Islet of Langerhans (tissue), 1 donor: ENCODE data around the gene DUSP6.

Source experiments
- FAIRE-seq: peaks from one replicate; lab custom pipeline; 2011; peaks lifted over from hg19 to GRCh38; lab: Jason Lieb, UNC

Gene DUSP6, protein sequence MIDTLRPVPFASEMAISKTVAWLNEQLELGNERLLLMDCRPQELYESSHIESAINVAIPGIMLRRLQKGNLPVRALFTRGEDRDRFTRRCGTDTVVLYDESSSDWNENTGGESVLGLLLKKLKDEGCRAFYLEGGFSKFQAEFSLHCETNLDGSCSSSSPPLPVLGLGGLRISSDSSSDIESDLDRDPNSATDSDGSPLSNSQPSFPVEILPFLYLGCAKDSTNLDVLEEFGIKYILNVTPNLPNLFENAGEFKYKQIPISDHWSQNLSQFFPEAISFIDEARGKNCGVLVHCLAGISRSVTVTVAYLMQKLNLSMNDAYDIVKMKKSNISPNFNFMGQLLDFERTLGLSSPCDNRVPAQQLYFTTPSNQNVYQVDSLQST

DNA sequence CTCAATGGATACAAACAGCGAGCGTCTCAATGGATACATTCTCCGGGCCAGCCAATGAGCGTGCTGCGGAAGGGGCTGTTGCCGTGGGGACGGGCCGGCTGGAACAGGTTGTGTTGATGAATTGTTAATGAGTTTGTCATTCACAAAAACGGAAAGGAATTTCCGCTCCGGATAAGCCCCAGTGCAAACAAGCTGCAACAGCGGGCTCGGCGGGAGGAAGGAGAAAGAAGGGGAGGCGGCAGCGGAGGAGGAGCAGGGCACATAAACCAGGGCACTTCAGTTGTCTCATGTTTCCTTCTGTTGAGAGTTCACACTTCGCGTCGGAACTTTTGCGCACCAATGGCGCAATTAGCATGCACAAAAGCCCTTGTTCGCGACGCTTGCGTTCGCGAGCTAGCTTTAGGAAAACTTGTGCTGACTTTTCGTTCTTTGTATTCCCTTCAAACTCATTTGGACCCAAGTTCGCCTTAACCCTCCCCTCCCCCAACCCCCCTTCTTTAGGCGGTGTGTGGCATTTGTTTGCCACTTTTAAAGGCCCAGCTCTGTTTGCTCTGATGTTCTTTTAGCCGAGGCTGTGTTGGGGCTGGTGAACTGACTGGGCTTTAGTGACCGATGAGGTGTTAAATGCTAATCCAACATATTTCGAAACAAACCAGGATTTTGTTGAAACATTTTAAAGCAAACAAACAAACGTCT, at the start of gene DUSP6:
Gene DUSP6, minus strand, starts transcription at position 10 of the 696 bp plus-strand sequence. CDS start 462 bp downstream, outside the sequence.
- no peak for FAIRE-seq

DNA sequence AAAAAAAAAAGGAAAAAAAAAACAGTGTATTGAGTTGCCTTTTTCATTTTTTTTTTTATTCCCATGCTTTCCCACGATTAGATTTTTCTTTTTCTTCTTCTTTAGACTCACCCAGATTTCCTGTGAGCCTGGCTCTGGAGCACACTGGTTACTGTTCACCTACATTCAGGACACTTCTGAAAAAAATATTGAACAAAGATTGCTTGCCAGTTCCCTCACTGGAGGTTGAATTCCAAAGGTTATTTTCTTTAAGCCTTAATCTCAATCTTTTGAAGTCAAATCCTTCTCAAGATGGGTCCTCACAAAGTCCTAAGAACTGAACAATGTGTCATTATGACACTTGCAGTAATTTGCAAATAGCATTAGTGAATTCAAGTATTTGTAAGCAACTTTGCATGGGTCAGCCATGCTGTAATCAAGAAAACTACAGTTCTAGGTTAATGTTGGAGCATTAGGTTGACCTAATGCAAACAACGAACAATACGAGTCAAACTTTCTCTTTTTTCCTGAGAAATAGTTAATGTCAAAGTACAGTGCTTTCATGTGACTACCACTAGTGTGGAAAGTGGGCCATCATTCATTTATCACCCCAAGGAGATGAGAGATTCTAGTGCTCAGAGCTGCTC, 49.2 kb upstream of the DUSP6 start:
- FAIRE-seq, result no peak

GRCh38 chr12:89400415-89400814, 48.1 kb upstream of the DUSP6 start:
- FAIRE-seq, result no peak

- no peak for FAIRE-seq
Measured at GRCh38 chr12:89395712-89396111, 43.4 kb upstream of the DUSP6 start.

GRCh38 chr12:89393551-89394121, 41.3 kb upstream of the DUSP6 start:
- no peak for FAIRE-seq

DNA sequence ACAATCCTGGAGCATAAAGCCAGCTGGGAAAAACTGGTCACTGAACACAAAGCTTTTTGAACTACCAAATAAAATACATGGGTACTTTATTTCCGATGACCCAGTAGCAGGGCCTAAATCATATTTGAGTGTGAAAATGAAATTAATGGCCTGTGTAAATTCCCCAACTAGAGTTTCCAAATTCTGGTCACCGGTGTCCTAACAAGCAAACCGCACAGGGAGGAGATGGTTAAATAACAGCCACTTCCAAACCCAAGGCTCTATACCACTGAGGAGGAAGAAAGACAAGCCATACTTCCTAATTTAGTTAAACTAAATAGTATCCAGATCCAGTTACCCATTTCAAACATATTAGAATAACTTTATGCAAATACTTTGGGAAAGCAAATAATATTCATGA, 40.1 kb upstream of the DUSP6 start:
- FAIRE-seq, result no peak

DNA sequence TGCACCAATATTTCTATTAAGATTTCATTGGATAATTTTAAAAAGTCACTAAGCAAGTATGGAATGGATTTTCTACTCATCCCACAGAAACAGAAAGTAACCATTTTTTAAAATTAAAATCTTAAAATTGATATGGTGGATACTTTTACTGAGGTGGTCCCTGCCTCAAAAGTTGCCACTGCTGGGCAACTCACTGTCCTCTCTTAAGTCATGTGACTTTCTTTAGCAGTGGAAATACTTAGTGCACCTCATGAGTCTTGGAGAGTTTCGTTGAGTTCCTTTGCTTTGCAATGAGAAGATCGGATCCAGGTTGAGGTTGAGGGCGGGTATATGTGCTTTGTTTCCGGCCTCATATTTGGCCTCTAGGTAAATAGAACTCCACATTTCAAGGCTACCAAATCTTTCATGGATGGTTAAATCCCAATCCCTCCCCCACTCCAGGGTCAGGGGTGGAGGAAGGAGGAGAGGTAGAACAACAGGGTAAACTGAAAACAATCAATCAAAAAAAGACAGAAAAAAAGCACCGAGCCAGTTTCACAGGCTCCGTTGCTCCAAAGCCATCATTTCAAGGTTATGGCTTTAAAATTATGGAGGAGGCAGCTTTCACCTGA, 39.5 kb upstream of the DUSP6 start:
- FAIRE-seq, result no peak

- no peak for FAIRE-seq
Measured at GRCh38 chr12:89390802-89391673, 38.7 kb upstream of the DUSP6 start.

DNA sequence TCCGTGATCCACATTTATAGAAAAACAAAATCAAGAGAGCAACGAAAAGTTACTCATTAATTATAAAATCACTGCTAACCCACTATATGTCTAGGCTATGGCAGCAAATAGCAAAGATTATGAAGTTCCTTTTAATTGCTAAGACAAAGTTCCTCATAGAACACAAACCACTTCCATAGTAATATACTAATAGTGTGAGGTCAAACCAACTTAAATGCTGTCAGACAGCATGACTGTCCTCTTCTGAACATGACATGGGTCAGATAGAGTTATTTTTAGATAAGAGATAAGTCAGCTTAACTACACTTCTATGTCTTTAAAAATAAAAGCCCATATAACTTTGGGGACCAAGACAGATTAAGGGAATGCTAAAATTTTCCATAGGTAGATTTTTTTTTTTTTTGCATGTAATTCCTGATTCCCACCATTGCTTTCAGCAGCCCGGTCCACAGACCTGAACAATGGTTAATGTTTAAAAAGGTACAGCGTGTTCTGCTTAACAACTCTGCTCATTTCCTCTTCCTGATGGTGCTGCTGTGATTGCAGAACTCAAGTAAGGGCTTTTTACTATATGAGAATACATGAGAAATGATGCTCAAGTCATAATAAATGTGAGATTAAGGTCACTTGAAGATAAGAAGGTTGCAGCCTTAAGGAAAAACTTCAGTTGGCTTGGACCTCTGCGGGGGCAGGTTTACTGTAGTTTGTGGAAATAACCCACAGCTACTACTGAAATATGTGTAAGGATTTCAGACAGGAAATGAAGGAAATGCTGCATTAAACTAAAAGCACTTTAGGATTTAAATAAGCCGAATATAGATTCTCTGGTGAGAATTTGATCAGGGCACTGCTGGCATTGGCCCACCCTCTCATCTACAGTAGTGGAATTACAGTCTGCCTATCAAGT, 37.7 kb upstream of the DUSP6 start:
- peak; percentile 51 for FAIRE-seq

- no peak for FAIRE-seq
Measured at GRCh38 chr12:89386138-89386537, 33.8 kb upstream of the DUSP6 start.

GRCh38 chr12:89384807-89385206, 32.5 kb upstream of the DUSP6 start:
- FAIRE-seq, result no peak

- no peak for FAIRE-seq
Measured at GRCh38 chr12:89384050-89384758, 31.9 kb upstream of the DUSP6 start.

DNA sequence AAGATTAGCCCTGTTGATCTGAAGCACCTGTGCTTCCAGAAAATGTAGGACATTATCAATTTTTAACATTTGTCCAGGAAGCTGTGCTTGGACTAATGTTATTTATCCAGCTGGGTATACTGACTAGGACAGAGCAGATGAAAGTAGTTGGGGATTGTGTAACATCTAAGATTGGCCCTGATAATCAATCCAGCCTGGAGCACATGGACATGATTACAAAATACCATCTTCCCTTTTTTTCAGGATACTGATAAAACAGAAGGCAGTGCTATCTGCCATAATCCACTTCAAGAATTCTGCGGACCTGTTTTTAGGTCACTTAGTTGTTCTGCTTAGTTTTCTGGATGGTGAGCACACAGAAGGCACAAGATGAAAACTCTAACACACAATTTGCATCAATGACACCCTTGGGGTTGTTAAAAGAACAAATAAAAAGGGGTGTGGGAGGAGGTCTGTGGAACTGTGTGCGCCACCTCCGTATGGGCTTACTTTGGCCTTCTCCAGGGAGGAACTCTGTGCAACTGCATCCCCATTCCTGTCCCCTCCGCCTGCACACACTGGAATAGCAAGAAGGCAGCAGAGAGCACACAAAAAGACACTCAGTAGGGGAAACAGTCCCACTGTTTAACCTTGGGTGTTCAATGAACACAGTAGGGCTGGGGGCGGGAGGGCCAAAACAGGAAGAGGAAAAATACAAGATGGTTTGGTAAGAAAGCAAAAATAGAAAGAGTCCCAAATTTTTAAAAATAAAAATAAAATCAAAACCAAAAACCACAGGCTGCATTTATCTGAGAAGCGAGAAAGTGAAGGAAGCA, 31.1 kb upstream of the DUSP6 start:
- FAIRE-seq, result no peak

DNA sequence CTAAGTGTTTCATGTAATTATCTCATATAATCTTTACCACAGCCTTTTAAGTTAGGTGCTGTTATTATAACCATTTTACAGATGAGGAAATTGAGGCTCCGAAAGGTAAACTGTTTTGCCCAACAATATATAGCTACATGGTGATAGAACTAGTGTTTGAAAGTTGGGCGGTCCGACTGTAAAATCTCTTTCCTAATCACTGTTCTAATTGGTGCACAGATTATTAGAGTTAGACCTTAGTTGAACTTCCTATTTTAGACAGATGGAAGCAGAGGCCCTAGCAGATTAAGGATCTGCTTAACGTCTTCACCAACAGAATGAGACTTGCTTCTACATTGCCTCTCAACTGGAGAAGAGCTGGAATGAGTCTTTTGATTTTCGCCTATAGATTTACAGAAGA, 30.0 kb upstream of the DUSP6 start:
- no peak for FAIRE-seq

- FAIRE-seq, result no peak
Measured at GRCh38 chr12:89379839-89380467, 27.7 kb upstream of the DUSP6 start.

DNA sequence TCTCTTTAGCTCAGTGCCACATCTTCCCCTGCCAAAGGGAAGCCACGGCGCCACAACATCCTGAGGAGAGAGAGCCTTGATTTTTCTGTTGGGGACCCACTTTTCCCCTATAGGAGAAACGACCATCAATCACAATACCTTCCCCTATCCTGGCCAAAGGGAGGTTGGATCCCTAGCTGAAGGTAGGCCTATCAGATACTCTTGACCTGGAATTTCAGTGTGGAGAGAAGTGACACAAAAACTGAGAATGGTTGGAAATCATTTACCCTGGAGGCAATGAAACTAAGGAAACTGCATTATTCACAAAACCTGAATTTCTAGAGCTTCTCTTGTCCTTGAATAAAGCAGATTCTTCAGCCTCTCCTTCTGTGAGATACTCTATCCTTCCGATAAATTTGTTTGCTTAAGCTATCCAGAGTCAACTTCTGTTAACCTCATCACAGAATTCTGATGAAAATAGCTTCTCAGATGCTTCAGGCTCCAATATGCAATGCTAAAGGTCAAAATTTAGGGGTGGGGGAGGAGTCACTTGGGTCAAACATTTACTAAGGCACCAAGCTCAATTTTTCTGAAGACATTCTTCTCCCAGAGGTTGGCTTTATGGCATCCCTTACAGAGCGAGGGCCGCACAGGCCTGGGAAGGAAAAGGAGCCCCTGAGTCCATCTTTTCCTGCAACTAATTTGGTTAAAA, 27.0 kb upstream of the DUSP6 start:
- FAIRE-seq, result no peak

- no peak for FAIRE-seq
Measured at GRCh38 chr12:89376844-89377243, 24.5 kb upstream of the DUSP6 start.

- no peak for FAIRE-seq
Measured at GRCh38 chr12:89376202-89376529, 23.9 kb upstream of the DUSP6 start.
